OCI-LY3 (cell line): ENCODE results near the gene ARSI.

Experiments used
- H2AFZ ChIP-seq: fragments of 200-600, 300-600 bp; shearing (Covaris generic); 2 replicates; pipeline ENCODE4 v1.6.0; 2014; ENCODE audit warnings: antibody characterized with exemption, low read depth, low read length
- H3K27ac ChIP-seq: fragments of 200-600, 300-600 bp; sonication (generic); 2 replicates; pipeline ENCODE4 v1.5.1; 2014; ENCODE audit warnings: mild to moderate bottlenecking, low read length, moderate library complexity, mixed read lengths
- H3K27me3 ChIP-seq: fragments of 200-600, 300-600 bp; sonication (generic); 2 replicates; pipeline ENCODE4 v1.6.1; 2014; ENCODE audit warnings: low read depth, low read length, mixed read lengths
- H3K36me3 ChIP-seq: fragments of 200-600, 300-600 bp; sonication (generic); replicated peaks from 2 replicates; pipeline ENCODE3; 2014; ENCODE audit warnings: low read depth, low read length, mixed read lengths
- H3K4me1 ChIP-seq: fragments of 300-600, 200-600 bp; sonication (generic); 2 replicates; pipeline ENCODE4 v1.6.1; 2014; ENCODE audit warnings: low read length, mixed read lengths
- H3K4me2 ChIP-seq: fragments of 200-600, 300-600 bp; sonication (generic); 2 replicates; pipeline ENCODE4 v1.6.1; 2014; ENCODE audit warnings: low read length, mixed read lengths
- H3K4me3 ChIP-seq: fragments of 300-600, 200-600 bp; sonication (generic); 2 replicates; pipeline ENCODE4 v1.5.1; 2014; ENCODE audit warnings: antibody characterized with exemption, mild to moderate bottlenecking, low read length, moderate library complexity
- H3K79me2 ChIP-seq: fragments of 300-600, 200-600 bp; shearing (Covaris generic); 2 replicates; pipeline ENCODE4 v1.6.1; 2014; ENCODE audit warnings: mild to moderate bottlenecking, low read length, mixed read lengths
- H3K9ac ChIP-seq: fragments of 300-600, 200-600 bp; shearing (Covaris generic); 2 replicates; pipeline ENCODE4 v1.6.0; 2014; ENCODE audit warnings: mild to moderate bottlenecking, low read length, moderate library complexity
- H3K9me3 ChIP-seq: fragments of 200-600, 300-600 bp; shearing (Covaris generic); 2 replicates; pipeline ENCODE4 v1.6.1; 2014; ENCODE audit warnings: low read length, mixed read lengths; ENCODE audit not compliant: insufficient read depth
- H4K20me1 ChIP-seq: fragments of 200-600, 300-600 bp; sonication (generic); 2 replicates; pipeline ENCODE4 v1.6.1; 2016; ENCODE audit warnings: low read length, mixed read lengths; ENCODE audit not compliant: insufficient read depth
- CTCF ChIP-seq: fragments of 200-600, 300-600 bp; sonication (generic); IDR thresholded peaks from 2 replicates; pipeline ENCODE4 v1.5.1; 2014; ENCODE audit warnings: antibody characterized with exemption, low read length, low read depth
- EZH2phosphoT487 ChIP-seq: fragments of 200-600 bp; shearing (Covaris generic); IDR thresholded peaks from 2 replicates; pipeline ENCODE4 v1.6.1; 2018; ENCODE audit warnings: antibody characterized with exemption, mixed run types, low read depth

Gene ARSI

GRCh38 chr5:150333400-150333799 lies 30.7 kb upstream of the ARSI start:
- Histone ChIP-seq H3K79me2 (no peaks in the 10 kb centered on the region), H3K27me3 (no peaks in the 10 kb centered on the region), H3K4me2 (no peak overlapping the region), H3K9me3 (no peaks in the 10 kb centered on the region), H3K36me3 (no peaks in the 10 kb centered on the region), H3K27ac (no peak overlapping the region), H2AFZ (no peak overlapping the region), H3K9ac (no peak overlapping the region), H4K20me1 (no peaks in the 10 kb centered on the region), H3K4me3 (no peak overlapping the region), H3K4me1 (no peaks in the 10 kb centered on the region)
- TF ChIP-seq EZH2phosphoT487 = no peak
- no peak for TF ChIP-seq CTCF

- H3K27me3 ChIP-seq = no peaks in the 10 kb centered on the region; the same call in 1 of the 2 replicates
- H3K4me3 ChIP-seq = no peak overlapping the region
- H2AFZ ChIP-seq = no peak overlapping the region
- no peaks in the 10 kb centered on the region for H3K4me1 ChIP-seq
- no peak overlapping the region for H3K9ac ChIP-seq
- no peak for TF ChIP-seq EZH2phosphoT487
- no peak for TF ChIP-seq CTCF
- H3K27ac ChIP-seq = no peak overlapping the region
- H3K79me2 ChIP-seq = no peaks in the 10 kb centered on the region
- H4K20me1 ChIP-seq = no peaks in the 10 kb centered on the region
- H3K4me2 ChIP-seq = no peak overlapping the region
- H3K9me3 ChIP-seq = no peaks in the 10 kb centered on the region
- H3K36me3 ChIP-seq = no peaks in the 10 kb centered on the region
Observed at GRCh38 chr5:150329881-150330876, 27.5 kb upstream of the ARSI start.

GRCh38 chr5:150329038-150329437 lies 26.3 kb upstream of the ARSI start:
- no peaks in the 10 kb centered on the region for H3K79me2 ChIP-seq
- TF ChIP-seq EZH2phosphoT487 (no peak), CTCF (no peak)
- H3K4me1 ChIP-seq = no peaks in the 10 kb centered on the region
- H3K27me3 ChIP-seq = no peaks in the 10 kb centered on the region; the same call in 1 of the 2 replicates
- no peak overlapping the region for H3K4me3 ChIP-seq
- H3K4me2 ChIP-seq = no peak overlapping the region
- no peak overlapping the region for H3K27ac ChIP-seq
- no peak overlapping the region for H2AFZ ChIP-seq
- no peaks in the 10 kb centered on the region for H3K36me3 ChIP-seq
- H3K9me3 ChIP-seq = no peaks in the 10 kb centered on the region
- H3K9ac ChIP-seq = no peak overlapping the region
- H4K20me1 ChIP-seq = no peaks in the 10 kb centered on the region

GRCh38 chr5:150328515-150328914 lies 25.8 kb upstream of the ARSI start:
- H3K79me2 ChIP-seq = no peaks in the 10 kb centered on the region
- H3K27ac ChIP-seq = no peak overlapping the region
- TF ChIP-seq EZH2phosphoT487 (no peak), CTCF (no peak)

More at GRCh38 chr5:150328515-150328914, 25.8 kb upstream of the ARSI start:
- Histone ChIP-seq H3K4me1 (no peaks in the 10 kb centered on the region), H3K4me3 (no peak overlapping the region), H3K9me3 (no peaks in the 10 kb centered on the region), H3K9ac (no peak overlapping the region), H3K27me3 (no peaks in the 10 kb centered on the region; the same call in 1 of the 2 replicates), H3K4me2 (no peak overlapping the region), H3K36me3 (no peaks in the 10 kb centered on the region), H4K20me1 (no peaks in the 10 kb centered on the region), H2AFZ (no peak overlapping the region)
